ENCODE measurements around the gene C1GALT1C1L. TPM values are rescaled to one million over a fixed set of nuclear protein-coding genes. Genes with fewer than 3 reads are reported as not detected.
A peak's percentile ranks its signal among the peaks of the same experiment; 100 is the strongest.

Gene C1GALT1C1L
- total and polyA plus RNA-seq, 2 of the 13 experiments (the other 11 are each of a cell fraction or from before 2014, with no cell fraction given) = 1.3 to 2.4 TPM

DNA sequence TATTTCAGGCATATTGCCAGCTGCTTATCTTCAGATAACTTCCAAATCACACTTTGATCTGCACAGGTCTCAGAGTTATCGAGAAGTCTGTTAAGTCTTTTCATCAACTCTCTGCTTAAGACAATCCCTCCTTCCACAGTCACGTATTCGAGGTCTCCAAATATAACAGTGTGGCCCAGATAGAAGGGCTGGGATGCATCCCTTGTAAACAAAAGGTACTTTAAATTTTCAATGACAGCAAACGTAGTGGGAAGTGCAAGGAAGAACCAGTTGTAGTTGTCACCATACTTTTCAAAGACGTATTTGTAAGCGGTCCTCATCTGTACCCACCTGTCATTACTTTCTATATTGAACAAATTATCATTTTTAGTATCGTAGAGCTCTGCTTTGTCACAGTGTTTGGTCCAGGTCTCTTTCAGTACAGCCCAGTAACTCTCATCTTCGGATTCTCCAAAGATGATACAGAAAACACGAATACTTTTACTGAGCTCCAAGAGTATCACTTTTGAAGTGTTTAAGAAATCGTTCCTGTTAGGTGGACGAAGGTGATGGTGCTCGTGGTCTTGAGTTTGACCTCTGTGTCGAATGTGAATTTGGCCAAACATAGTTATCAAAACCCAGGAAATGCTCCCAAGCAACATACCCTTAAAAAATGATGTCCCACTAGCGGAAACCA is 445 bp downstream of the C1GALT1C1L start (continued):
- TF ChIP-seq, protein P1, sequence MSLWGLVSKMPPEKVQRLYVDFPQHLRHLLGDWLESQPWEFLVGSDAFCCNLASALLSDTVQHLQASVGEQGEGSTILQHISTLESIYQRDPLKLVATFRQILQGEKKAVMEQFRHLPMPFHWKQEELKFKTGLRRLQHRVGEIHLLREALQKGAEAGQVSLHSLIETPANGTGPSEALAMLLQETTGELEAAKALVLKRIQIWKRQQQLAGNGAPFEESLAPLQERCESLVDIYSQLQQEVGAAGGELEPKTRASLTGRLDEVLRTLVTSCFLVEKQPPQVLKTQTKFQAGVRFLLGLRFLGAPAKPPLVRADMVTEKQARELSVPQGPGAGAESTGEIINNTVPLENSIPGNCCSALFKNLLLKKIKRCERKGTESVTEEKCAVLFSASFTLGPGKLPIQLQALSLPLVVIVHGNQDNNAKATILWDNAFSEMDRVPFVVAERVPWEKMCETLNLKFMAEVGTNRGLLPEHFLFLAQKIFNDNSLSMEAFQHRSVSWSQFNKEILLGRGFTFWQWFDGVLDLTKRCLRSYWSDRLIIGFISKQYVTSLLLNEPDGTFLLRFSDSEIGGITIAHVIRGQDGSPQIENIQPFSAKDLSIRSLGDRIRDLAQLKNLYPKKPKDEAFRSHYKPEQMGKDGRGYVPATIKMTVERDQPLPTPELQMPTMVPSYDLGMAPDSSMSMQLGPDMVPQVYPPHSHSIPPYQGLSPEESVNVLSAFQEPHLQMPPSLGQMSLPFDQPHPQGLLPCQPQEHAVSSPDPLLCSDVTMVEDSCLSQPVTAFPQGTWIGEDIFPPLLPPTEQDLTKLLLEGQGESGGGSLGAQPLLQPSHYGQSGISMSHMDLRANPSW (CRISPR knock-in tag; IDR thresholded peaks at IDR 0.05; ENCODE audit: borderline replicate concordance) = 0 out of 2 replicates have a peak, but pooled peaks have one; percentile 40
- TF ChIP-seq ZNF34 (CRISPR knock-in tag; IDR thresholded peaks at IDR 0.05; ENCODE audit: borderline replicate concordance) (0 out of 2 replicates have a peak, but pooled peaks have one; percentile 76), ZBTB20 (CRISPR knock-in tag; IDR thresholded peaks at IDR 0.05; ENCODE audit: borderline replicate concordance, low read depth) (peak; percentile 67; the same call in 1 of the 2 replicates), ZNF777 (CRISPR knock-in tag; IDR thresholded peaks at IDR 0.05) (no peak), ZNF337 (CRISPR knock-in tag; IDR thresholded peaks at IDR 0.05; ENCODE audit: borderline replicate concordance, low read depth) (0 out of 2 replicates have a peak, but pooled peaks have one; percentile 38), CREB1 (IDR thresholded peaks at IDR 0.05) (no peak), CREB1 (CRISPR knock-in tag; IDR thresholded peaks at IDR 0.05) (peak; percentile 73; the same call in 1 of the 2 replicates), SNAI1 (CRISPR knock-in tag; IDR thresholded peaks at IDR 0.05; ENCODE audit: borderline replicate concordance) (peak; percentile 63; the same call in 1 of the 2 replicates), ZNF766 (CRISPR knock-in tag; IDR thresholded peaks at IDR 0.05; ENCODE audit: borderline replicate concordance) (0 out of 2 replicates have a peak, but pooled peaks have one; percentile 43), RFXAP (CRISPR knock-in tag; IDR thresholded peaks at IDR 0.05; ENCODE audit: borderline replicate concordance) (peak; percentile 35; the same call in 1 of the 2 replicates)
- TF ChIP-seq, protein P2, sequence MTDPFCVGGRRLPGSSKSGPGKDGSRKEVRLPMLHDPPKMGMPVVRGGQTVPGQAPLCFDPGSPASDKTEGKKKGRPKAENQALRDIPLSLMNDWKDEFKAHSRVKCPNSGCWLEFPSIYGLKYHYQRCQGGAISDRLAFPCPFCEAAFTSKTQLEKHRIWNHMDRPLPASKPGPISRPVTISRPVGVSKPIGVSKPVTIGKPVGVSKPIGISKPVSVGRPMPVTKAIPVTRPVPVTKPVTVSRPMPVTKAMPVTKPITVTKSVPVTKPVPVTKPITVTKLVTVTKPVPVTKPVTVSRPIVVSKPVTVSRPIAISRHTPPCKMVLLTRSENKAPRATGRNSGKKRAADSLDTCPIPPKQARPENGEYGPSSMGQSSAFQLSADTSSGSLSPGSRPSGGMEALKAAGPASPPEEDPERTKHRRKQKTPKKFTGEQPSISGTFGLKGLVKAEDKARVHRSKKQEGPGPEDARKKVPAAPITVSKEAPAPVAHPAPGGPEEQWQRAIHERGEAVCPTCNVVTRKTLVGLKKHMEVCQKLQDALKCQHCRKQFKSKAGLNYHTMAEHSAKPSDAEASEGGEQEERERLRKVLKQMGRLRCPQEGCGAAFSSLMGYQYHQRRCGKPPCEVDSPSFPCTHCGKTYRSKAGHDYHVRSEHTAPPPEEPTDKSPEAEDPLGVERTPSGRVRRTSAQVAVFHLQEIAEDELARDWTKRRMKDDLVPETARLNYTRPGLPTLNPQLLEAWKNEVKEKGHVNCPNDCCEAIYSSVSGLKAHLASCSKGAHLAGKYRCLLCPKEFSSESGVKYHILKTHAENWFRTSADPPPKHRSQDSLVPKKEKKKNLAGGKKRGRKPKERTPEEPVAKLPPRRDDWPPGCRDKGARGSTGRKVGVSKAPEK (CRISPR knock-in tag; IDR thresholded peaks at IDR 0.05; ENCODE audit: borderline replicate concordance) = peak; percentile 59; the same call in 1 of the 2 replicates
- TF ChIP-seq, protein P3, sequence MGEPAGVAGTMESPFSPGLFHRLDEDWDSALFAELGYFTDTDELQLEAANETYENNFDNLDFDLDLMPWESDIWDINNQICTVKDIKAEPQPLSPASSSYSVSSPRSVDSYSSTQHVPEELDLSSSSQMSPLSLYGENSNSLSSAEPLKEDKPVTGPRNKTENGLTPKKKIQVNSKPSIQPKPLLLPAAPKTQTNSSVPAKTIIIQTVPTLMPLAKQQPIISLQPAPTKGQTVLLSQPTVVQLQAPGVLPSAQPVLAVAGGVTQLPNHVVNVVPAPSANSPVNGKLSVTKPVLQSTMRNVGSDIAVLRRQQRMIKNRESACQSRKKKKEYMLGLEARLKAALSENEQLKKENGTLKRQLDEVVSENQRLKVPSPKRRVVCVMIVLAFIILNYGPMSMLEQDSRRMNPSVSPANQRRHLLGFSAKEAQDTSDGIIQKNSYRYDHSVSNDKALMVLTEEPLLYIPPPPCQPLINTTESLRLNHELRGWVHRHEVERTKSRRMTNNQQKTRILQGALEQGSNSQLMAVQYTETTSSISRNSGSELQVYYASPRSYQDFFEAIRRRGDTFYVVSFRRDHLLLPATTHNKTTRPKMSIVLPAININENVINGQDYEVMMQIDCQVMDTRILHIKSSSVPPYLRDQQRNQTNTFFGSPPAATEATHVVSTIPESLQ (CRISPR knock-in tag; conservative IDR thresholded peaks at IDR 0.05) = no peak
